DOHH2 (cell line): Measurements from ENCODE around the gene TPRN.

Experiments
- H3F3A ChIP-seq: fragments of 200-600 bp; sonication (generic), shearing (Covaris generic); 2 replicates; pipeline ENCODE4 v1.6.0; 2016; ENCODE audit warnings: antibody characterized with exemption, mild to moderate bottlenecking; ENCODE audit not compliant: control insufficient read depth, insufficient read depth
- H3K27ac ChIP-seq: fragments of 200-600 bp; sonication (generic); 2 replicates; pipeline ENCODE4 v1.5.1; 2014; ENCODE audit warnings: low read depth, mild to moderate bottlenecking, low read length, moderate library complexity
- H3K27me3 ChIP-seq: fragments of 200-600 bp; sonication (generic); 2 replicates; pipeline ENCODE4 v1.6.1; 2014; ENCODE audit warnings: mild to moderate bottlenecking, low read length, mixed read lengths; ENCODE audit not compliant: control insufficient read depth
- H3K36me3 ChIP-seq: fragments of 200-600 bp; sonication (generic); 2 replicates; pipeline ENCODE4 v1.6.1; 2014; ENCODE audit warnings: mild to moderate bottlenecking, low read length, moderate library complexity, mixed read lengths; ENCODE audit not compliant: control insufficient read depth
- H3K4me1 ChIP-seq: fragments of 200-600 bp; sonication (generic); 2 replicates; pipeline ENCODE4 v1.6.1; 2014; ENCODE audit warnings: mild to moderate bottlenecking, low read length, mixed read lengths; ENCODE audit not compliant: control insufficient read depth
- H3K4me2 ChIP-seq: fragments of 200-600 bp; sonication (generic); 2 replicates; pipeline ENCODE4 v1.6.0; 2014; ENCODE audit warnings: mild to moderate bottlenecking, low read length, moderate library complexity
- H3K4me3 ChIP-seq: fragments of 200-600 bp; sonication (generic); 2 replicates; pipeline ENCODE4 v1.5.1; 2014; ENCODE audit warnings: mild to moderate bottlenecking, low read length, mixed read lengths
- H3K79me2 ChIP-seq: fragments of 200-600 bp; sonication (generic); 2 replicates; pipeline ENCODE4 v1.6.1; 2014; ENCODE audit warnings: mild to moderate bottlenecking, low read length, mixed read lengths; ENCODE audit not compliant: control insufficient read depth
- H3K9me2 ChIP-seq: fragments of 200-600 bp; sonication (generic); replicated peaks from 2 replicates; pipeline ENCODE4 v1.6.1; 2014; ENCODE audit warnings: mild to moderate bottlenecking, low read length, mixed read lengths; ENCODE audit not compliant: control insufficient read depth
- H3K9me3 ChIP-seq: fragments of 200-600 bp; sonication (generic); 2 replicates; pipeline ENCODE4 v1.6.1; 2014; ENCODE audit warnings: antibody characterized with exemption, low read length, mixed read lengths; ENCODE audit not compliant: control insufficient read depth, insufficient read depth
- H4K20me1 ChIP-seq: fragments of 200-600 bp; sonication (generic); 2 replicates; pipeline ENCODE4 v1.6.0; 2014; ENCODE audit warnings: low read depth, mild to moderate bottlenecking, antibody characterized with exemption, low read length, moderate library complexity; ENCODE audit not compliant: control insufficient read depth, insufficient read depth
- EZH2phosphoT487 ChIP-seq: fragments of 200-600 bp; sonication (generic); IDR thresholded peaks from 2 replicates; pipeline ENCODE4 v1.6.1; 2017; ENCODE audit warnings: borderline replicate concordance, mild to moderate bottlenecking, antibody characterized with exemption, low read length, moderate library complexity, mixed read lengths
- TF ChIP-seq, protein P1 (sequence below): fragments of 200-600 bp; sonication (generic); IDR thresholded peaks from one replicate; pipeline ENCODE4 v1.5.1; 2014; ENCODE audit warnings: antibody characterized with exemption, mild to moderate bottlenecking, low read depth, low read length; ENCODE audit not compliant: poor library complexity, severe bottlenecking

Gene TPRN

DNA sequence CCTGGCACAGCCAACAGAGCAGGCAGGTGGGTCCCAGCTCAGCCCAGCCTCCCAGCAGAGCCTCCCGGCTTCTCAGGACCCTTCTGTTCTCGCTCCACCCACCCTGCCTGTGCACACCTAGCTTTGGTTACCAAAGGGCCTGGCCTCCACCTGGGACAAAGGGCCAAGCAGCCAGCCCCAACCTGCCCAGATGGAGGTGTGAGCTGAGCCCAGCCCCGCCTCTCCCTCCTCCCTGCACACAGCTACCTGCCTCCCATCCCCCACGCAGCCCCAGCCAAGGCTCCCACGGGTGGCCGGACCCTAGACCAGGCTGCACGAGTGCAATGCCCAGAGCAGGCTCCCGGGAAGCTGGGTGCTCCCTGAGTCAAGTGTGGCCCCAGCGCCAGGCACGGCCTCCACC is 5.6 kb downstream of the TPRN start:
- no peak for TF ChIP-seq EZH2phosphoT487
- H3K79me2 ChIP-seq = peaks cover 31% of the 10 kb centered on the region
- no peak overlapping the region for H3K4me2 ChIP-seq
- peaks cover 3% of the 10 kb centered on the region; the same call in 1 of the 2 replicates for H4K20me1 ChIP-seq
- no peak overlapping the region for H3K4me3 ChIP-seq
- no peak overlapping the region for H3K27ac ChIP-seq
- no peaks in the 10 kb centered on the region for H3K9me2 ChIP-seq
- no peaks in the 10 kb centered on the region for H3K9me3 ChIP-seq
- peaks cover 23% of the 10 kb centered on the region for H3K36me3 ChIP-seq
- no peaks in the 10 kb centered on the region for H3K27me3 ChIP-seq
- no peaks in the 10 kb centered on the region for H3F3A ChIP-seq
- H3K4me1 ChIP-seq = peaks cover 27% of the 10 kb centered on the region

- no peaks in the 10 kb centered on the region for H3K9me3 ChIP-seq
- H3K4me3 ChIP-seq = no peak overlapping the region
- peaks cover 28% of the 10 kb centered on the region for H3K36me3 ChIP-seq
- H3K9me2 ChIP-seq = no peaks in the 10 kb centered on the region
- H3K79me2 ChIP-seq = peaks cover 34% of the 10 kb centered on the region
- H3K27ac ChIP-seq = no peak overlapping the region
- TF ChIP-seq EZH2phosphoT487 = no peak
- TF ChIP-seq, protein P1, sequence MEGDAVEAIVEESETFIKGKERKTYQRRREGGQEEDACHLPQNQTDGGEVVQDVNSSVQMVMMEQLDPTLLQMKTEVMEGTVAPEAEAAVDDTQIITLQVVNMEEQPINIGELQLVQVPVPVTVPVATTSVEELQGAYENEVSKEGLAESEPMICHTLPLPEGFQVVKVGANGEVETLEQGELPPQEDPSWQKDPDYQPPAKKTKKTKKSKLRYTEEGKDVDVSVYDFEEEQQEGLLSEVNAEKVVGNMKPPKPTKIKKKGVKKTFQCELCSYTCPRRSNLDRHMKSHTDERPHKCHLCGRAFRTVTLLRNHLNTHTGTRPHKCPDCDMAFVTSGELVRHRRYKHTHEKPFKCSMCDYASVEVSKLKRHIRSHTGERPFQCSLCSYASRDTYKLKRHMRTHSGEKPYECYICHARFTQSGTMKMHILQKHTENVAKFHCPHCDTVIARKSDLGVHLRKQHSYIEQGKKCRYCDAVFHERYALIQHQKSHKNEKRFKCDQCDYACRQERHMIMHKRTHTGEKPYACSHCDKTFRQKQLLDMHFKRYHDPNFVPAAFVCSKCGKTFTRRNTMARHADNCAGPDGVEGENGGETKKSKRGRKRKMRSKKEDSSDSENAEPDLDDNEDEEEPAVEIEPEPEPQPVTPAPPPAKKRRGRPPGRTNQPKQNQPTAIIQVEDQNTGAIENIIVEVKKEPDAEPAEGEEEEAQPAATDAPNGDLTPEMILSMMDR = no peak
- peaks cover 29% of the 10 kb centered on the region for H3K4me1 ChIP-seq
- H3K4me2 ChIP-seq = no peak overlapping the region
- peaks cover 3% of the 10 kb centered on the region; the same call in 1 of the 2 replicates for H4K20me1 ChIP-seq
- H3K27me3 ChIP-seq = no peaks in the 10 kb centered on the region
- H3F3A ChIP-seq = no peaks in the 10 kb centered on the region
Observed at GRCh38 chr9:137194388-137194787, 6.2 kb downstream of the TPRN start.

- no peak overlapping the region for H3K4me2 ChIP-seq
- H3F3A ChIP-seq = no peaks in the 10 kb centered on the region
- peaks cover 24% of the 10 kb centered on the region for H3K4me1 ChIP-seq
- peaks cover 3% of the 10 kb centered on the region; the same call in 1 of the 2 replicates for H4K20me1 ChIP-seq
- no peak overlapping the region for H3K27ac ChIP-seq
- peaks cover 32% of the 10 kb centered on the region for H3K36me3 ChIP-seq
- no peaks in the 10 kb centered on the region for H3K27me3 ChIP-seq
- H3K79me2 ChIP-seq = peaks cover 34% of the 10 kb centered on the region
- H3K9me2 ChIP-seq = no peaks in the 10 kb centered on the region
- H3K4me3 ChIP-seq = no peak overlapping the region
- H3K9me3 ChIP-seq = no peaks in the 10 kb centered on the region
- no peak for TF ChIP-seq EZH2phosphoT487
- TF ChIP-seq, protein P1 = no peak
Observed at GRCh38 chr9:137193771-137194170, 6.8 kb downstream of the TPRN start.

DNA sequence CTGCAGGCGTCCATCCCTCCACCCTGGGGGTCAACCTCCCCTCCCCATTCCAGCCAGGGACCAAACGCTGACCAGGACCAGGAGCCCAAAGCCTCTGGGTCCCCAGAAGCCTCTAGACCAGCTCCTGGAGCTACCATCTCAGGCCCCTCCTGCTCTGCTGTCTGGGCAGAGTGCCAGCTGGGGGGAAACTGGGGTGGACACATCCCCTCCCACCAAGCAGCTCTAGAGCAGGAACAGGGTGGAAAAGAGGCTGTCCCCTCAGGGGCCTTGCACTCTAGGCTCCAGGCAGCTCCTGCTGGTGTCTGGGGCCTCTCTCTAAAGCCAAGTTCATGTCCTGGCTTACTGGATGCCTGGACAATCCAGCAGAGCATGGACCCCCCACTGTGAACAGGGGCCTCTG is 7.7 kb downstream of the TPRN start:
- H3K36me3 ChIP-seq = peaks cover 34% of the 10 kb centered on the region
- no peak overlapping the region for H3K4me2 ChIP-seq
- H3K9me3 ChIP-seq = no peaks in the 10 kb centered on the region
- H3K27ac ChIP-seq = no peak overlapping the region
- H3F3A ChIP-seq = no peaks in the 10 kb centered on the region
- no peak overlapping the region for H3K4me3 ChIP-seq
- peaks cover 33% of the 10 kb centered on the region for H3K79me2 ChIP-seq
- peaks cover 3% of the 10 kb centered on the region; the same call in 1 of the 2 replicates for H4K20me1 ChIP-seq
- H3K4me1 ChIP-seq = peaks cover 16% of the 10 kb centered on the region
- no peaks in the 10 kb centered on the region for H3K9me2 ChIP-seq
- TF ChIP-seq, protein P1 = no peak
- no peak for TF ChIP-seq EZH2phosphoT487
- no peaks in the 10 kb centered on the region for H3K27me3 ChIP-seq
